ENCODE data around the gene SLC16A4. TPM values are rescaled to one million over a fixed set of nuclear protein-coding genes. Genes with fewer than 3 reads are reported as not detected.

SLC16A4 gene
- total RNA-seq, 1 donor from 2014 or later = 14.8 TPM

DNA sequence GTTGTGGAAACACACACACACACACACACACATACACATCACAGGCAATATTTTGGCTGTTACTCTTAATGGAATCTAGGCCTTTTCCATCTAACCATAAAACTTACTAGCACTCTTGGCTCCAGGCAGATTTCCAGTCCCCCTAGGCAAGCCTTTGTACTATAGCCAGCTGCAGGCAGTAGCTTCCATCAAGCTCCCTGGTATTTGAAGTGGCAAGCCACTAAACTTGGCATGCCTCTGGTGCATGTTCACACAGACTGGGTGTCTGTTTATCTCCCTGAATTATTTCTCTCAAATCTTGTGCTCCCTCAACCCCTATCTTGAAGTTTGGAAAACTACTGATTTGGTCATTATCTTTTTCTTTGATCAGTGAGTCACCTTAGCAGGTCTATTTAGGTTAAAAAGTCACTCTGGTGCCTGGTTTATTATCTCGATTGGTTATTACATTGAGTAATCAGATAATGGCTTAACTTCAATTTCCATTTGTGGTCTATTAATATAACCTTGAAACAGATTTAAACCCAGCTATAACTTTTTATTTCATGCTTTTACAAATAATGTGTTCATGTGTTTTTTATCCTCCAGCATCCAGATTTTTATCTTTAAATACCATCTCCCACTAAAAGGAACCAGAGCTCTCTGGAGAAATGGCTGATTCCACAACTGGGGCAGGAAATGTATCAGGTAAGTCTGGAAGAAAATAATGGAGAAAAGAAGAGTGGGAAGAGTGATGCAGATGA lies 54.4 kb downstream of the SLC16A4 start:
- H3K27ac ChIP-seq (ENCODE audit: low read depth, low read length) = no peak overlapping the region
- no peak overlapping the region for H3K4me2 ChIP-seq (ENCODE audit: low read length)
- peaks cover 22% of the 10 kb centered on the region for H3K79me2 ChIP-seq (ENCODE audit: insufficient read depth, low read length)
- no peaks in the 10 kb centered on the region for H3K27me3 ChIP-seq (ENCODE audit: insufficient read depth, low read length)
- no peak overlapping the region for H3K27ac Mint-ChIP-seq (ENCODE audit: unreplicated experiment)
- DNase-seq (ENCODE audit: low read depth) (no peak), FAIRE-seq (no peak)
- peaks cover 4% of the 10 kb centered on the region for H3K36me3 ChIP-seq (ENCODE audit: insufficient read depth, low read length)
- no peaks in the 10 kb centered on the region for H3K27me3 Mint-ChIP-seq (ENCODE audit: low read depth, unreplicated experiment)
- H3K4me1 Mint-ChIP-seq (ENCODE audit: low read depth, unreplicated experiment) = peaks cover 14% of the 10 kb centered on the region
- no peak overlapping the region for H2AFZ ChIP-seq (ENCODE audit: low read depth, low read length)
- H3K9me3 Mint-ChIP-seq (ENCODE audit: unreplicated experiment) = no peaks in the 10 kb centered on the region
- peaks cover 19% of the 10 kb centered on the region for H3K4me1 ChIP-seq (ENCODE audit: insufficient read depth, low read length)
- peaks cover 18% of the 10 kb centered on the region for H4K20me1 ChIP-seq (ENCODE audit: insufficient read depth, low read length)
- no peak for TF ChIP-seq EZH2 (IDR thresholded peaks at IDR 0.05; ENCODE audit: insufficient read depth, low read length)
- TF ChIP-seq, protein P1, sequence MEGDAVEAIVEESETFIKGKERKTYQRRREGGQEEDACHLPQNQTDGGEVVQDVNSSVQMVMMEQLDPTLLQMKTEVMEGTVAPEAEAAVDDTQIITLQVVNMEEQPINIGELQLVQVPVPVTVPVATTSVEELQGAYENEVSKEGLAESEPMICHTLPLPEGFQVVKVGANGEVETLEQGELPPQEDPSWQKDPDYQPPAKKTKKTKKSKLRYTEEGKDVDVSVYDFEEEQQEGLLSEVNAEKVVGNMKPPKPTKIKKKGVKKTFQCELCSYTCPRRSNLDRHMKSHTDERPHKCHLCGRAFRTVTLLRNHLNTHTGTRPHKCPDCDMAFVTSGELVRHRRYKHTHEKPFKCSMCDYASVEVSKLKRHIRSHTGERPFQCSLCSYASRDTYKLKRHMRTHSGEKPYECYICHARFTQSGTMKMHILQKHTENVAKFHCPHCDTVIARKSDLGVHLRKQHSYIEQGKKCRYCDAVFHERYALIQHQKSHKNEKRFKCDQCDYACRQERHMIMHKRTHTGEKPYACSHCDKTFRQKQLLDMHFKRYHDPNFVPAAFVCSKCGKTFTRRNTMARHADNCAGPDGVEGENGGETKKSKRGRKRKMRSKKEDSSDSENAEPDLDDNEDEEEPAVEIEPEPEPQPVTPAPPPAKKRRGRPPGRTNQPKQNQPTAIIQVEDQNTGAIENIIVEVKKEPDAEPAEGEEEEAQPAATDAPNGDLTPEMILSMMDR (IDR thresholded peaks at IDR 0.05; ENCODE audit: insufficient read depth, low read depth, low read length) = no peak
- H3K9me3 ChIP-seq (ENCODE audit: insufficient read depth, low read depth, low read length) = no peaks in the 10 kb centered on the region
- H3K36me3 Mint-ChIP-seq (ENCODE audit: low read depth, unreplicated experiment) = peaks cover 8% of the 10 kb centered on the region
- no peak overlapping the region for H3K4me3 ChIP-seq (ENCODE audit: insufficient read depth, low read depth, low read length)
- no peak overlapping the region for H3K9ac ChIP-seq (ENCODE audit: low read length)
- peak overlapping the region; percentile 6 for H3K4me3 Mint-ChIP-seq (ENCODE audit: unreplicated experiment)

GRCh38 chr1:110335265-110335664 lies 55.6 kb downstream of the SLC16A4 start:
- no peak for DNase-seq (ENCODE audit: low read depth)
- TF ChIP-seq, protein P1 (IDR thresholded peaks at IDR 0.05; ENCODE audit: insufficient read depth, low read depth, low read length) = no peak
- TF ChIP-seq EZH2 (IDR thresholded peaks at IDR 0.05; ENCODE audit: insufficient read depth, low read length) = no peak
- Mint-ChIP-seq H3K27ac (ENCODE audit: unreplicated experiment) (no peak overlapping the region), H3K36me3 (ENCODE audit: low read depth, unreplicated experiment) (peaks cover 2% of the 10 kb centered on the region), H3K4me1 (ENCODE audit: low read depth, unreplicated experiment) (peaks cover 3% of the 10 kb centered on the region), H3K4me3 (ENCODE audit: unreplicated experiment) (no peak overlapping the region), H3K27me3 (ENCODE audit: low read depth, unreplicated experiment) (no peaks in the 10 kb centered on the region), H3K9me3 (ENCODE audit: unreplicated experiment) (no peaks in the 10 kb centered on the region)
- no peak overlapping the region for H3K4me2 ChIP-seq (ENCODE audit: low read length)
- H3K79me2 ChIP-seq (ENCODE audit: insufficient read depth, low read length) = peaks cover 10% of the 10 kb centered on the region
- H4K20me1 ChIP-seq (ENCODE audit: insufficient read depth, low read length) = peaks cover 6% of the 10 kb centered on the region
- H3K27me3 ChIP-seq (ENCODE audit: insufficient read depth, low read length) = no peaks in the 10 kb centered on the region
- H2AFZ ChIP-seq (ENCODE audit: low read depth, low read length) = no peak overlapping the region
- no peaks in the 10 kb centered on the region for H3K9me3 ChIP-seq (ENCODE audit: insufficient read depth, low read depth, low read length)
- FAIRE-seq = no peak
- no peaks in the 10 kb centered on the region for H3K36me3 ChIP-seq (ENCODE audit: insufficient read depth, low read length)
- H3K4me1 ChIP-seq (ENCODE audit: insufficient read depth, low read length) = peaks cover 8% of the 10 kb centered on the region
- H3K9ac ChIP-seq (ENCODE audit: low read length) = no peak overlapping the region
- no peak overlapping the region for H3K4me3 ChIP-seq (ENCODE audit: insufficient read depth, low read depth, low read length)
- no peak overlapping the region for H3K27ac ChIP-seq (ENCODE audit: low read depth, low read length)

- Histone ChIP-seq H3K36me3 (ENCODE audit: insufficient read depth, low read length) (no peaks in the 10 kb centered on the region), H4K20me1 (ENCODE audit: insufficient read depth, low read length) (no peaks in the 10 kb centered on the region), H3K9me3 (ENCODE audit: insufficient read depth, low read depth, low read length) (no peaks in the 10 kb centered on the region), H3K27ac (ENCODE audit: low read depth, low read length) (no peak overlapping the region), H3K9ac (ENCODE audit: low read length) (no peak overlapping the region), H3K4me3 (ENCODE audit: insufficient read depth, low read depth, low read length) (no peak overlapping the region), H3K4me1 (ENCODE audit: insufficient read depth, low read length) (no peaks in the 10 kb centered on the region), H3K27me3 (ENCODE audit: insufficient read depth, low read length) (no peaks in the 10 kb centered on the region), H3K79me2 (ENCODE audit: insufficient read depth, low read length) (no peaks in the 10 kb centered on the region), H3K4me2 (ENCODE audit: low read length) (no peak overlapping the region), H2AFZ (ENCODE audit: low read depth, low read length) (no peak overlapping the region)
- DNase-seq (ENCODE audit: low read depth) = no peak
- no peak for TF ChIP-seq EZH2 (IDR thresholded peaks at IDR 0.05; ENCODE audit: insufficient read depth, low read length)
- TF ChIP-seq, protein P1 (IDR thresholded peaks at IDR 0.05; ENCODE audit: insufficient read depth, low read depth, low read length) = no peak
- no peak overlapping the region for H3K27ac Mint-ChIP-seq (ENCODE audit: unreplicated experiment)
- FAIRE-seq = no peak
- no peaks in the 10 kb centered on the region for H3K27me3 Mint-ChIP-seq (ENCODE audit: low read depth, unreplicated experiment)
- no peaks in the 10 kb centered on the region for H3K36me3 Mint-ChIP-seq (ENCODE audit: low read depth, unreplicated experiment)
- H3K4me3 Mint-ChIP-seq (ENCODE audit: unreplicated experiment) = no peak overlapping the region
- H3K9me3 Mint-ChIP-seq (ENCODE audit: unreplicated experiment) = no peaks in the 10 kb centered on the region
- H3K4me1 Mint-ChIP-seq (ENCODE audit: low read depth, unreplicated experiment) = no peaks in the 10 kb centered on the region
Measured at GRCh38 chr1:110328700-110329099, 62.1 kb downstream of the SLC16A4 start.
